Measurements from ENCODE around the gene SLC37A3.

DNA sequence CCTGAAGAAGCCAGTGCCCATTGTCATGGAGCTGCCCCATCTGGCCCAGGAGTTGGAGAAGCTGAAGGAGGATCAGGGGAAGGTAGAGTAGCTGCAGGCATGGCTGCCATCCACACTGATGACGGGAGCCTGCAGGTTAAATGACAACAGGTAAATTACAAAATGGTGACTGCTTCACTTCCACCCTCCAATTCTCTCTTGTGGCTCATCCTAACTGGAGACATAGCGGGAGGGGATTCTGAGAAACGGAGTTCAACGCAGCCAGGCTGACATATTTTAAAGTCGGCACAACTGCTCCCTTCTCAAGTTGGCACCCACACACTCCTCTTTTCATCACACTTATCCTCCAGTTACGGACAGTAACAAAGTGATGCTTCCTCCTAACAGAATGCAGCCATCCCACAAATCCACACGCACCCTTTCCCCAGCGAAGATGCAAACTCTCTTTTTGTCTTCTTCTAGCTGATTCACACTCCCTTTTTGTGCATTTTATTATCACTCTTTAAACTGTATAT is 103.0 kb downstream of the SLC37A3 start:
- TF ChIP-seq, protein P1, sequence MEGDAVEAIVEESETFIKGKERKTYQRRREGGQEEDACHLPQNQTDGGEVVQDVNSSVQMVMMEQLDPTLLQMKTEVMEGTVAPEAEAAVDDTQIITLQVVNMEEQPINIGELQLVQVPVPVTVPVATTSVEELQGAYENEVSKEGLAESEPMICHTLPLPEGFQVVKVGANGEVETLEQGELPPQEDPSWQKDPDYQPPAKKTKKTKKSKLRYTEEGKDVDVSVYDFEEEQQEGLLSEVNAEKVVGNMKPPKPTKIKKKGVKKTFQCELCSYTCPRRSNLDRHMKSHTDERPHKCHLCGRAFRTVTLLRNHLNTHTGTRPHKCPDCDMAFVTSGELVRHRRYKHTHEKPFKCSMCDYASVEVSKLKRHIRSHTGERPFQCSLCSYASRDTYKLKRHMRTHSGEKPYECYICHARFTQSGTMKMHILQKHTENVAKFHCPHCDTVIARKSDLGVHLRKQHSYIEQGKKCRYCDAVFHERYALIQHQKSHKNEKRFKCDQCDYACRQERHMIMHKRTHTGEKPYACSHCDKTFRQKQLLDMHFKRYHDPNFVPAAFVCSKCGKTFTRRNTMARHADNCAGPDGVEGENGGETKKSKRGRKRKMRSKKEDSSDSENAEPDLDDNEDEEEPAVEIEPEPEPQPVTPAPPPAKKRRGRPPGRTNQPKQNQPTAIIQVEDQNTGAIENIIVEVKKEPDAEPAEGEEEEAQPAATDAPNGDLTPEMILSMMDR (IDR thresholded peaks at IDR 0.05; ENCODE audit: insufficient read depth, low read depth, low read length), result no peak
- no peak for TF ChIP-seq EZH2 (IDR thresholded peaks at IDR 0.05; ENCODE audit: insufficient read depth, low read length)
